Mesenchymal stem cell (in vitro differentiated cells and primary cell): ENCODE results near the gene FOXA2.

Experiments used
- DNase-seq: peaks from one replicate; pipeline ENCODE4 v3.0.0-alpha.2; 2013
- H2AFZ ChIP-seq: one replicate; pipeline ENCODE4 v1.6.1; 2013; ENCODE audit warnings: low read depth, mild to moderate bottlenecking, control low read depth, inconsistent platforms, low read length, moderate library complexity
- H2AK5ac ChIP-seq: 2 replicates; pipeline ENCODE4 v1.6.1; 2013; ENCODE audit warnings: low read length, moderate library complexity, mild to moderate bottlenecking, inconsistent platforms; ENCODE audit not compliant: severe bottlenecking
- H2BK120ac ChIP-seq: one replicate; pipeline ENCODE4 v1.6.1; 2013; ENCODE audit warnings: low read depth, mild to moderate bottlenecking, inconsistent platforms, low read length, moderate library complexity
- H2BK12ac ChIP-seq, 2 experiments: one replicate each; pipeline ENCODE4 v1.6.1; 2013; ENCODE audit warnings: inconsistent platforms in 2 of 2, low read length in 2 of 2, mild to moderate bottlenecking in 2 of 2, moderate library complexity in 2 of 2, control low read depth in 1 of 2
- H2BK15ac ChIP-seq: one replicate; pipeline ENCODE4 v1.6.1; 2013; ENCODE audit warnings: mild to moderate bottlenecking, low read depth, inconsistent platforms; ENCODE audit not compliant: poor library complexity, severe bottlenecking
- H2BK5ac ChIP-seq: 2 replicates; pipeline ENCODE4 v1.6.1; 2013; ENCODE audit warnings: low read depth, mild to moderate bottlenecking, low read length, control low read depth, inconsistent platforms; ENCODE audit not compliant: poor library complexity, severe bottlenecking
- H3K14ac ChIP-seq, 2 experiments: one replicate each; pipeline ENCODE4 v1.6.1; 2013; ENCODE audit warnings: inconsistent platforms in 2 of 2, low read length in 2 of 2, control low read depth in 1 of 2, mild to moderate bottlenecking in 1 of 2, moderate library complexity in 1 of 2
- H3K18ac ChIP-seq, 2 experiments: one replicate each; pipeline ENCODE4 v1.6.1; 2013; ENCODE audit warnings: inconsistent platforms in 2 of 2, low read length in 2 of 2, control low read depth in 1 of 2, low read depth in 1 of 2, mild to moderate bottlenecking in 1 of 2
- H3K23ac ChIP-seq, 2 experiments: one replicate each; pipeline ENCODE4 v1.6.1; 2013; ENCODE audit warnings: inconsistent platforms in 2 of 2, low read length in 2 of 2, mild to moderate bottlenecking in 2 of 2, moderate library complexity in 2 of 2, control low read depth in 1 of 2
- H3K27ac ChIP-seq: 2 replicates; pipeline ENCODE4 v1.5.1; 2013; ENCODE audit warnings: mild to moderate bottlenecking, moderate library complexity, low read length, control low read depth, inconsistent platforms; ENCODE audit not compliant: poor library complexity, severe bottlenecking
- H3K27me3 ChIP-seq, 2 experiments: 2 replicates each; pipeline versions ENCODE4 v1.6.1 to v1.7.0; 2013; ENCODE audit warnings: low read length in 2 of 2, mild to moderate bottlenecking in 2 of 2, moderate library complexity in 2 of 2, control low read depth in 1 of 2, inconsistent platforms in 1 of 2; ENCODE audit not compliant: control insufficient read depth in 1 of 2, insufficient read depth in 1 of 2
- H3K36me3 ChIP-seq, 2 experiments: 2 replicates each; pipeline versions ENCODE4 v1.6.1 to v1.7.0; 2013; ENCODE audit warnings: low read length in 2 of 2, control low read depth in 1 of 2, inconsistent platforms in 1 of 2, low read depth in 1 of 2, mild to moderate bottlenecking in 1 of 2; ENCODE audit not compliant: insufficient read depth in 2 of 2, control insufficient read depth in 1 of 2
- H3K4ac ChIP-seq, 2 experiments: one replicate each; pipeline ENCODE4 v1.6.1; 2013; ENCODE audit warnings: inconsistent platforms in 2 of 2, low read length in 2 of 2, mild to moderate bottlenecking in 2 of 2, moderate library complexity in 2 of 2, control low read depth in 1 of 2, low read depth in 1 of 2
- H3K4me1 ChIP-seq: 2 replicates; pipeline ENCODE4 v1.6.1; 2013; ENCODE audit warnings: low read depth, low read length, control low read depth; ENCODE audit not compliant: control insufficient read depth, insufficient read depth
- H3K4me2 ChIP-seq: 2 replicates; pipeline ENCODE4 v1.6.1; 2013; ENCODE audit warnings: low read length, mild to moderate bottlenecking, inconsistent platforms; ENCODE audit not compliant: poor library complexity, severe bottlenecking
- H3K4me3 ChIP-seq, 2 experiments: 2 replicates each; pipeline versions ENCODE4 v1.5.1 to v1.7.0; 2013; ENCODE audit warnings: low read length in 2 of 2, mild to moderate bottlenecking in 2 of 2, control low read depth in 1 of 2, low read depth in 1 of 2; ENCODE audit not compliant: insufficient read depth in 1 of 2
- H3K79me1 ChIP-seq: replicated peaks from 2 replicates; pipeline ENCODE4 v1.6.1; 2013; ENCODE audit warnings: mild to moderate bottlenecking, control low read depth, low read length, inconsistent platforms; ENCODE audit not compliant: poor library complexity, severe bottlenecking
- H3K9ac ChIP-seq: 2 replicates; pipeline ENCODE4 v1.7.0; 2013; ENCODE audit warnings: mild to moderate bottlenecking, low read length, moderate library complexity
- H3K9me3 ChIP-seq: 2 replicates; pipeline ENCODE4 v1.7.0; 2013; ENCODE audit warnings: mild to moderate bottlenecking, low read length; ENCODE audit not compliant: control insufficient read depth
- H4K8ac ChIP-seq: one replicate; pipeline ENCODE4 v1.6.1; 2013; ENCODE audit warnings: inconsistent platforms, mild to moderate bottlenecking, low read length, moderate library complexity
- H4K91ac ChIP-seq: one replicate; pipeline ENCODE4 v1.6.1; 2013; ENCODE audit warnings: mild to moderate bottlenecking, low read length, inconsistent platforms
- WGBS: methylation state at CpG from one replicate; pipeline ENCODE4 v1.1.7; 2013; ENCODE audit warnings: mixed read lengths; 5-methylcytosine and 5-hydroxymethylcytosine counted together

The FOXA2 gene

GRCh38 chr20:22579711-22580697 lies 4.4 kb downstream of the FOXA2 start:
- no peak overlapping the region for H3K27ac ChIP-seq
- H3K79me1 ChIP-seq, result no peaks in the 10 kb centered on the region
- H3K23ac ChIP-seq, result no peak overlapping the region
- H3K4me3 ChIP-seq, result no peak overlapping the region
- H2BK120ac ChIP-seq, result no peak overlapping the region
- no peak overlapping the region for H4K8ac ChIP-seq
- H3K4me2 ChIP-seq, result no peak overlapping the region
- H3K9me3 ChIP-seq, result peaks cover 2% of the 10 kb centered on the region
- no peak overlapping the region for H2BK5ac ChIP-seq
- no peaks in the 10 kb centered on the region for H3K36me3 ChIP-seq
- H3K14ac ChIP-seq, result no peak overlapping the region
- H2AK5ac ChIP-seq, result no peak overlapping the region
- peaks cover 41% of the 10 kb centered on the region for H3K4me1 ChIP-seq
- H3K9ac ChIP-seq, result no peak overlapping the region
- DNase-seq, result no peak
- H2AFZ ChIP-seq, result no peak overlapping the region
- no peak overlapping the region for H4K91ac ChIP-seq
- H2BK12ac ChIP-seq, result no peak overlapping the region
- 4% methylated on average over 13 of the region's 18 CpGs for WGBS
- no peak overlapping the region for H3K4ac ChIP-seq
- H3K18ac ChIP-seq, result no peak overlapping the region
- H2BK15ac ChIP-seq, result no peak overlapping the region
- peaks cover 92% of the 10 kb centered on the region in 2 experiments for H3K27me3 ChIP-seq

- H3K27me3 ChIP-seq, result peaks cover 95 to 97% of the 10 kb centered on the region in 2 experiments
- H2BK5ac ChIP-seq, result no peak overlapping the region
- no peak overlapping the region for H2BK120ac ChIP-seq
- no peak overlapping the region for H3K9ac ChIP-seq
- H3K14ac ChIP-seq, result no peak overlapping the region
- H2AK5ac ChIP-seq, result no peak overlapping the region
- no peak overlapping the region for H3K18ac ChIP-seq
- H3K4me3 ChIP-seq, result peak overlapping the region in 1 of 2 experiments; percentile 73
- H3K9me3 ChIP-seq, result peaks cover 2% of the 10 kb centered on the region
- H3K36me3 ChIP-seq, result no peaks in the 10 kb centered on the region
- no peak overlapping the region for H4K8ac ChIP-seq
- no peak overlapping the region for H2BK12ac ChIP-seq
- H3K27ac ChIP-seq, result no peak overlapping the region
- no peak overlapping the region for H2AFZ ChIP-seq
- H3K4ac ChIP-seq, result no peak overlapping the region
- H4K91ac ChIP-seq, result no peak overlapping the region
- H2BK15ac ChIP-seq, result no peak overlapping the region
- H3K4me2 ChIP-seq, result peak overlapping the region; percentile 51
- no peaks in the 10 kb centered on the region for H3K79me1 ChIP-seq
- 3% methylated on average over 20 of the region's 21 CpGs for WGBS
- peaks cover 33% of the 10 kb centered on the region for H3K4me1 ChIP-seq
- no peak overlapping the region for H3K23ac ChIP-seq
- no peak for DNase-seq
Observed at GRCh38 chr20:22579119-22579427, 5.3 kb downstream of the FOXA2 start.

GRCh38 chr20:22578221-22579118 lies 5.9 kb downstream of the FOXA2 start:
- H3K36me3 ChIP-seq, result no peaks in the 10 kb centered on the region
- no peak overlapping the region for H3K4ac ChIP-seq
- peak overlapping the region in 1 of 2 experiments; percentile 73 for H3K4me3 ChIP-seq
- H3K9ac ChIP-seq, result no peak overlapping the region
- no peak overlapping the region for H2AFZ ChIP-seq
- peak overlapping the region; percentile 51 for H3K4me2 ChIP-seq
- no peak overlapping the region for H3K23ac ChIP-seq
- H3K27ac ChIP-seq, result no peak overlapping the region
- peaks cover 29% of the 10 kb centered on the region for H3K4me1 ChIP-seq
- H4K8ac ChIP-seq, result no peak overlapping the region
- H2AK5ac ChIP-seq, result no peak overlapping the region
- 1% methylated on average over 31 of the region's 56 CpGs for WGBS
- H3K9me3 ChIP-seq, result peaks cover 2% of the 10 kb centered on the region
- H2BK5ac ChIP-seq, result no peak overlapping the region
- H3K79me1 ChIP-seq, result no peaks in the 10 kb centered on the region
- no peak overlapping the region for H2BK15ac ChIP-seq
- H4K91ac ChIP-seq, result no peak overlapping the region
- H2BK120ac ChIP-seq, result no peak overlapping the region
- H3K14ac ChIP-seq, result no peak overlapping the region
- no peak overlapping the region for H3K18ac ChIP-seq
- peaks cover 93 to 99% of the 10 kb centered on the region in 2 experiments for H3K27me3 ChIP-seq
- no peak for DNase-seq
- no peak overlapping the region for H2BK12ac ChIP-seq
